Gastroesophageal sphincter (tissue), 3 donors: Measurements from ENCODE around the gene OR4K17.
"Not testable (repeated sequence)": the region's sequence is repeated elsewhere in the genome, so short reads cannot be mapped to it uniquely, and the experiment has no call there.

ENCODE experiments used
- CTCF ChIP-seq, 4 experiments: fragments of 200-600 bp in 2 of 4; fragments of 450-650 bp in 2 of 4; sonication (generic) in 1 of 4; IDR thresholded peaks; one replicate each; pipeline ENCODE4 v1.5.1; 2017 to 2019; ENCODE audit warnings: antibody characterized with exemption in 4 of 4, mild to moderate bottlenecking in 2 of 4, moderate library complexity in 2 of 4
- POLR2A ChIP-seq, 2 donors: fragments of 450-650 bp; IDR thresholded peaks; one replicate each; pipeline ENCODE4 v1.6.1; 2017; ENCODE audit warnings: antibody characterized with exemption in 2 of 2, mild to moderate bottlenecking in 2 of 2, moderate library complexity in 1 of 2

GRCh38 chr14:20098926-20099770 lies 11.4 kb upstream of the OR4K17 start:
- not testable (repeated sequence) for TF ChIP-seq CTCF, POLR2A (IDR thresholded peaks at IDR 0.05)
